GM19467 (cell line): Measurements from ENCODE around the gene ID2.

Source experiments
- ATAC-seq: cut with Tn5 transposase; IDR thresholded peaks from one replicate; pipeline ENCODE4 v1.9.1; 2021; ENCODE audit warnings: mild to moderate bottlenecking, moderate library complexity; ENCODE audit not compliant: unreplicated experiment

The ID2 gene

GRCh38 chr2:8682719-8683667, 1.1 kb downstream of the ID2 start:
- ATAC-seq = no peak

GRCh38 chr2:8684540-8684877, 2.7 kb downstream of the ID2 start:
- no peak for ATAC-seq

- ATAC-seq = no peak
These were observed 3.2 kb downstream of the ID2 start for GRCh38 chr2:8684878-8685696.

GRCh38 chr2:8685697-8686358, 4.0 kb downstream of the ID2 start:
- ATAC-seq = peak; percentile 23

GRCh38 chr2:8691859-8692437, 10.1 kb downstream of the ID2 start:
- ATAC-seq = no peak

- no peak for ATAC-seq
These were observed 10.9 kb downstream of the ID2 start for GRCh38 chr2:8692783-8693156.

DNA sequence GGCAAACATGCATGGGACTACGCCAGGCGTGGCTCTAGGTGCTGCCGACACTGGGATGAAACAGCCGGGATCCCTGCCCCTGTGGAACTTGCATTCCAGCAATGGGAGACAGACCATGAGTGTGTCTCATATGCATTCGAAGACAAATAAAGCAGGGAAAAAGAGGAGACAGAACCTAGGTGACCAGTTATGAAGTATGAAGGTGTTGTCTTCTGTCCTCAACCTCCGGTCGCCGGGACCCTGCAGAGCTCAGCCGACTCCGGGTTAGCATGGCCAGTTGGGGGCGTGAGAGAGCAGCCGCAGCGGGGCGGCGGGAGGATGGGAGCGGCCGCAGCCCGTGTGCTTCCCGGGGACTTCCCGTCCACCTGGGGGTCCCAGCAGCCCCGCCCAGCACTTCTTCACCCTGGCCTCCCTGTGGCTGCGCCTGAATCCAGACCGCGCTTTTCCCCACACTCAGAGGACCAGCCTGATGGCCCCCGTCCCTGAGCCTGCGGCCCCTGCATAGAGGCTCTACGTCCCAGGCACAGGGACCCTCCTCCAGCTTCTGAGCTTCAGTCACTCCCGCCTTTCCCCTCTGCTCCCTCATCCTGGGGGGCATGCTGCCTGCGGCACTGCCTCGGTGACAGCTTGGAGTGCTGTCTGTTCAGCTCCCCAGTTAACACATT, 11.4 kb downstream of the ID2 start:
- ATAC-seq = no peak

GRCh38 chr2:8694737-8695136, 12.9 kb downstream of the ID2 start:
- ATAC-seq = no peak

DNA sequence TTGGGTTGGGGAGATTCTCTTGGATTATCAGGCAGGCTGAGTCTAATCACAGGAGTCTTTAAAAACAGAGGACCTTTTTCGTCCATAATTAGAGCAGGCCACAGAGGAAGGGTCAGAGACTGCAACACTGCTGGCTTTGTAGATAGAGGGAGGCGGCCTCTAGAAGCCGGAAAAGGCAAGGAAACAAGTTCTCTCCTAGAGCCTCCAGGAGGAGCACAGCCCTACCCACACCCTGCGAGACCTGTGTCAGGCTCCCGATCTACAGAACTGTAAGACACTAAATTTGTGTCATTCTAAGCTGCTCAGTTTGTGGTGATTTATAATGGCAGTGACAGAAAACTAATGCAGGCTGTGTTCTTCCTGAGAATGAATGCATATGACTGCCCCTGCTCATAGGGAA, 15.3 kb downstream of the ID2 start:
- ATAC-seq = no peak

DNA sequence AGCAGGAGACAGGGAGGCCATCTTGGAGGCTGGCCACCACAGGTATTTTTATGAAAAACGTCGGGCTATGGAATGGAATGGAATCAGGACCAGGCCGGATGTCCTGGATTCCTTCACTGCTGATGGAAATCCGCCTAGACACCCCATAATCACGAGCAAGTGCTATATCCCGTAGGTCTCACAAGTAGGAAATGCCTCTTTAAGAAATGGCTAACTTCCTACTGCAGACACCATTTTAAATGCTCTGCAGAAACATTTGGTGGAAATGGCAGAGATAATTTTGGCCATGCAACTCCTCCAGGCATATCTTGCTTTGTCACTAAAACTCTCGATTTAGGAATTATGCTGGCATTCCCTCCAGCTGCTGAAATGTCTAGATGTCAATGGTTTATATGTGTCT, 18.0 kb downstream of the ID2 start:
- no peak for ATAC-seq

- ATAC-seq = no peak
These were observed 20.0 kb downstream of the ID2 start for GRCh38 chr2:8701681-8702379.

DNA sequence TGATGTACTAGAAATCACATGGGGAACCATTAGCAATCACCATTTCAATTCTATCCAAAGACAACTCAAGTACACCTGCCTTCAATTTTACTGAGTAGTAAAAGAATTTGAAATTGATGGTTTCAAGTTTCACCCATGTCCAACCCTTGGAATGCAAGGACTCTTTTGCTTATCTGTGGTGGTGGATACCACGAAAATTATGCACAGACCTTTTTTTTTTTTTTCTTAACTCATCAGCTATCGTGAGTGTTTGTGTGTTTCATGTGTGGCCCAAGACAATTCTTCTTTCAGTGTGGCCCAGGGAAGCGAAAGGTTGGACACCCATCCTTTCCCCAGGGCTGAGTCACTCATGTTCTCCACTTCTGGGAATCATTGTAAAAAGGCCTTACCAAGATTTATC, 23.1 kb downstream of the ID2 start:
- ATAC-seq = no peak

- ATAC-seq = no peak
These were observed 27.8 kb downstream of the ID2 start for GRCh38 chr2:8709611-8710010.

DNA sequence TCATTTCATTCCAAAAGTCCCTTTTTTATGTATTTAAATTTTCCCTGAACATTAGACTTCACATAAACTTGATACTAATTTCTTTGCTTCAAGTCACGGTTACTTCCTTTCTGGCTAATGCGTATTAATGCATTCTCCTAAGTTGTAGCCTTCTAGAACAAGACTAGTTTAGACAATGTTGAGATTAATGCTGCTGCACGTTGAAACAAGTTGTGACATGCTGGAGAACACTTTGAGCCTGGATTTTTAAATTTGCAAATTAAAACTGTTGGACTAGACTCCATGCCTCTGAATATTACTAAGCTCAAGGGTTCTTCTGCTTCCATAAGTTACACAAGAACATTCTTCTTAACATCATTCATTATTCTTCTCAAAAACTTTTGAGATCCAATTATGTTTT, 29.1 kb downstream of the ID2 start:
- no peak for ATAC-seq

DNA sequence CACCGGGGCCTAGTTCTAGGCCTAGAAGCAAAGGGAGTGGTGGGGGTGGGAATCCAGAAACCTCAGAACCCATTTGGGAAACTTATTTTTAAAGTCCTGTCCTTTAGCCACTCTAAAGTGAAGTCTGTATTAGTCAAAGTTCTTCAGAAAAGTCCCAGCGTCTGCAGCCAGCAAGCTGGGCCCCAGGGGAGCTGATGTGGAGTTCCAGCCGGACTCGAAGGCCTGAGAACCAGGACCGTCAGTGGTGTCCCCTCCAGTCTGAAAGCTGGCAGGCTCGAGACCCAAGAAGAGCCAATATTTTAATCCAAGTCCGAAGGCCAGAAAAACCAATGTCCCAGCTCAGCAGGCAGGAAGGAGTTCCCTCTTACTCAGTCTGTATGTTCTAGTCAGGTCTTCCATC, 32.4 kb downstream of the ID2 start:
- no peak for ATAC-seq

DNA sequence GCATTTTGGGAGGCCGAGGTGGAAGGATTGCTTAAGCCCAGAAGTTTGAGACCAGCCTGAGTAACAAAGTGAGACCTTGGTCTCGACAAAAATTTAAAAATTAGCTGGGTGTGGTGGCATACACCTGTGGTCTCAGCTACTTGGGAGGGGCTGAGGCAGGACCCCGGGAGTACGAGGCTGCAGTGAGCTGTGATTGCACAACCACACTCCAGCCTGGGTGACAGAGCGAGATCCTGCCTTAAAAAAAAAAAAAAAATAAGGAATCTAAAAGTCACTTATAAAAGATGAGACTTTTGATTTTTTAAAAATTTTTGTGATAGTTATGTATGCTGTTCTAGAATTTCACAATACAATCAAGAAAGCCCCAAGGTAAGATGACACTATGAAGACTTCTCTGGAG, 33.1 kb downstream of the ID2 start:
- ATAC-seq = no peak

DNA sequence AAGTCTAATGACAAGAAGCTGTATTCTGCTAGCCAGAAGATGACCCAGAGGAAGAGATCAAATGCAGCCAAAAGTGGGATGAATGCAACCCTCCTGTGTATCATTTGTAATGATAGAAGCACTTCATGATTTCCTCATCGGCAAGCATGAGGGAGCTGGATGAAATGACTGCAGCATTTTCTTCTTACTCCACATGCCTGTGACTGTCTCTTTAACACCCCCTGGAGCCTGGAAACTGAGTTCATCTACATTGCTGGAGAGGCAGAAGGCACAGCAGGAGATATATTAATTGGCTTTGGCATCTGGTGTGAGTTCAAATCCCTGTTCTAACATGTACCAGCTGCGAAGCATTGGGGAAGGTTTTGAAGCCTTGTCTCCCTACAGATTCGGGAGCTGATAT, 37.7 kb downstream of the ID2 start:
- no peak for ATAC-seq

DNA sequence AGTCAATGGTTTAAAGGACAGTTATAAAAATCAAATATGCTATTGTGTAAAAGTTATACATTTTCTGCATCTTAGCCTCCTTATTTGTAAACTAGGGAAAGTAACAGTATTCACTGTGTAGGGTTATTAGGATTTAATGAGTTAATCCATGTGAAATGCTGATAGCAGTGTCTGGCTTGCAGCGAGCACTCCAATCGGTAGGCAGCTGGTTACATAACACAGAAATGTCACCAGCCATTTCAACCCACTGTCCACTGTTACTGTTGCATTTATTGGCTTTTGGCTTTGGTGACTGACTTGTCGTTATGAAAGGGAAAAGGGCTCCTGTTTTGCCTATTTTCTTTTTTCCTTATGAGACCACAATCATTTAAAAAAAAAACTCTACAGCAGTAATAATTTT, 38.9 kb downstream of the ID2 start:
- ATAC-seq = no peak

- ATAC-seq = no peak
These were observed 39.6 kb downstream of the ID2 start for GRCh38 chr2:8721410-8721809.

GRCh38 chr2:8722986-8723385, 41.1 kb downstream of the ID2 start:
- ATAC-seq = no peak
